Measurements from ENCODE around the gene CPOX.
"Not testable (repeated sequence)": the region's sequence is repeated elsewhere in the genome, so short reads cannot be mapped to it uniquely, and the experiment has no call there.

The CPOX gene

GRCh38 chr3:98593046-98593936, at the start of gene CPOX:
Gene CPOX (minus strand): TSS chr3:98593611. CDS start chr3:98593504, 107 bp downstream.
- in situ Hi-C loops (cut with MboI; ENCODE audit: low sequenced_read_pairs): no loop called here

- in situ Hi-C loops (cut with MboI; ENCODE audit: low sequenced_read_pairs): not testable (repeated sequence)
Measured at GRCh38 chr3:98642769-98643168, 49.4 kb upstream of the CPOX start.

GRCh38 chr3:98641756-98642155, 48.3 kb upstream of the CPOX start:
- in situ Hi-C loops (cut with MboI; ENCODE audit: low sequenced_read_pairs): not testable (repeated sequence)

- in situ Hi-C loops (cut with MboI; ENCODE audit: low sequenced_read_pairs): not testable (repeated sequence)
Measured at GRCh38 chr3:98638515-98638914, 45.1 kb upstream of the CPOX start.

- in situ Hi-C loops (cut with MboI; ENCODE audit: low sequenced_read_pairs): no loop called here
Measured at GRCh38 chr3:98630416-98630815, 37.0 kb upstream of the CPOX start.

- in situ Hi-C loops (cut with MboI; ENCODE audit: low sequenced_read_pairs): no loop called here
Measured at GRCh38 chr3:98628317-98628716, 34.9 kb upstream of the CPOX start.

- in situ Hi-C loops (cut with MboI; ENCODE audit: low sequenced_read_pairs): no loop called here
Measured at GRCh38 chr3:98626151-98626550, 32.7 kb upstream of the CPOX start.

GRCh38 chr3:98623572-98624280, 30.3 kb upstream of the CPOX start:
- in situ Hi-C loops (cut with MboI; ENCODE audit: low sequenced_read_pairs): no loop called here

- in situ Hi-C loops (cut with MboI; ENCODE audit: low sequenced_read_pairs): no loop called here
Measured at GRCh38 chr3:98617841-98618240, 24.4 kb upstream of the CPOX start.

GRCh38 chr3:98613616-98614015, 20.2 kb upstream of the CPOX start:
- in situ Hi-C loops (cut with MboI; ENCODE audit: low sequenced_read_pairs): no loop called here

GRCh38 chr3:98612996-98613517, 19.6 kb upstream of the CPOX start:
- in situ Hi-C loops (cut with MboI; ENCODE audit: low sequenced_read_pairs): no loop called here

GRCh38 chr3:98612587-98612986, 19.2 kb upstream of the CPOX start:
- in situ Hi-C loops (cut with MboI; ENCODE audit: low sequenced_read_pairs): no loop called here

- in situ Hi-C loops (cut with MboI; ENCODE audit: low sequenced_read_pairs): loop anchor here (10.0 kb wide), 1 partner anchor 207 kb away; no protein-coding TSS in a partner anchor
Measured at GRCh38 chr3:98608029-98608428, 14.6 kb upstream of the CPOX start.

GRCh38 chr3:98603580-98603979, 10.2 kb upstream of the CPOX start:
- in situ Hi-C loops (cut with MboI; ENCODE audit: low sequenced_read_pairs): loop anchor here (10.0 kb wide), 1 partner anchor 211 kb away; no protein-coding TSS in a partner anchor

GRCh38 chr3:98602078-98602678, 8.8 kb upstream of the CPOX start:
- in situ Hi-C loops (cut with MboI; ENCODE audit: low sequenced_read_pairs): loop anchor here (10.0 kb wide), 1 partner anchor 213 kb away; no protein-coding TSS in a partner anchor

GRCh38 chr3:98601180-98601579, 7.8 kb upstream of the CPOX start:
- in situ Hi-C loops (cut with MboI; ENCODE audit: low sequenced_read_pairs): loop anchor here (10.0 kb wide), 1 partner anchor 214 kb away; no protein-coding TSS in a partner anchor

- in situ Hi-C loops (cut with MboI; ENCODE audit: low sequenced_read_pairs): loop anchor here (10.0 kb wide), 1 partner anchor 214 kb away; no protein-coding TSS in a partner anchor
Measured at GRCh38 chr3:98600412-98601095, 7.1 kb upstream of the CPOX start.

GRCh38 chr3:98599647-98600411, 6.4 kb upstream of the CPOX start:
- in situ Hi-C loops (cut with MboI; ENCODE audit: low sequenced_read_pairs): loop anchor here (10.0 kb wide), 1 partner anchor 215 kb away; no protein-coding TSS in a partner anchor

- in situ Hi-C loops (cut with MboI; ENCODE audit: low sequenced_read_pairs): no loop called here
Measured at GRCh38 chr3:98598492-98598891, 5.1 kb upstream of the CPOX start.
